GM12875 (cell line): ENCODE results near the gene PCDHGC3.
A peak's percentile ranks its signal among the peaks of the same experiment; 100 is the strongest.
"Not testable (repeated sequence)": the region's sequence is repeated elsewhere in the genome, so short reads cannot be mapped to it uniquely, and the experiment has no call there.

Experiments
- H3K4me3 ChIP-seq: one replicate; pipeline ENCODE4 v1.5.1; 2011; ENCODE audit warnings: low read depth, low read length, control low read depth
- TF ChIP-seq, protein P1 (sequence below): IDR thresholded peaks from 2 replicates; pipeline ENCODE4 v1.5.1; 2011; ENCODE audit warnings: low read depth, mild to moderate bottlenecking, control low read depth, inconsistent platforms, low read length, moderate library complexity, borderline replicate concordance; ENCODE audit not compliant: insufficient read depth

The PCDHGC3 gene

DNA sequence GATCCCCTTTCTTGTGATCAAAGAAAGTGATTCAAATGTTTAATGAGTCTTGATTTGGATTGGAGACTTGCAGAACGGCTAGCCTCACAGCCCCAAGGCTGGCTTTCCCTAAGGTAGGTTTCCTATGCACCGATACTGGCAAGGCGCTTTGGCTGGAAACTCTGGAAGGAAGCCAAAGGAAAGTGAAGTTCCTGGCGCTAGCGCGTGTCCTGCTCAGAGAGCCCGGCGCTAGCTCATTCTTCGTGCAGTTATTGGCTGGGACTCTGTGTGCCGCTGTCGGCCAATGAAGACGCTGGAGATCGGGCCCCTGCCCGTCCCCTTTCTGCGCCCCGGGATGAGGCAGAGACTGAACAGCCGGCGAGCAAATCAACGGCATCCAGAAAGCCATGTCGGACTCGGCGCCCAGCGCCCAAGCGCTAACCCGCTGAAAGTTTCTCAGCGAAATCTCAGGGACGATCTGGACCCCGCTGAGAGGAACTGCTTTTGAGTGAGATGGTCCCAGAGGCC, at the start of gene PCDHGC3:
PCDHGC3 (plus strand) TSS at position 342 of the 507 bp plus-strand sequence; CDS start at position 493, 151 bp downstream.
- TF ChIP-seq, protein P1, sequence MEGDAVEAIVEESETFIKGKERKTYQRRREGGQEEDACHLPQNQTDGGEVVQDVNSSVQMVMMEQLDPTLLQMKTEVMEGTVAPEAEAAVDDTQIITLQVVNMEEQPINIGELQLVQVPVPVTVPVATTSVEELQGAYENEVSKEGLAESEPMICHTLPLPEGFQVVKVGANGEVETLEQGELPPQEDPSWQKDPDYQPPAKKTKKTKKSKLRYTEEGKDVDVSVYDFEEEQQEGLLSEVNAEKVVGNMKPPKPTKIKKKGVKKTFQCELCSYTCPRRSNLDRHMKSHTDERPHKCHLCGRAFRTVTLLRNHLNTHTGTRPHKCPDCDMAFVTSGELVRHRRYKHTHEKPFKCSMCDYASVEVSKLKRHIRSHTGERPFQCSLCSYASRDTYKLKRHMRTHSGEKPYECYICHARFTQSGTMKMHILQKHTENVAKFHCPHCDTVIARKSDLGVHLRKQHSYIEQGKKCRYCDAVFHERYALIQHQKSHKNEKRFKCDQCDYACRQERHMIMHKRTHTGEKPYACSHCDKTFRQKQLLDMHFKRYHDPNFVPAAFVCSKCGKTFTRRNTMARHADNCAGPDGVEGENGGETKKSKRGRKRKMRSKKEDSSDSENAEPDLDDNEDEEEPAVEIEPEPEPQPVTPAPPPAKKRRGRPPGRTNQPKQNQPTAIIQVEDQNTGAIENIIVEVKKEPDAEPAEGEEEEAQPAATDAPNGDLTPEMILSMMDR = peak; percentile 44
- peak within 1 kb of the TSS; percentile 73 for H3K4me3 ChIP-seq

DNA sequence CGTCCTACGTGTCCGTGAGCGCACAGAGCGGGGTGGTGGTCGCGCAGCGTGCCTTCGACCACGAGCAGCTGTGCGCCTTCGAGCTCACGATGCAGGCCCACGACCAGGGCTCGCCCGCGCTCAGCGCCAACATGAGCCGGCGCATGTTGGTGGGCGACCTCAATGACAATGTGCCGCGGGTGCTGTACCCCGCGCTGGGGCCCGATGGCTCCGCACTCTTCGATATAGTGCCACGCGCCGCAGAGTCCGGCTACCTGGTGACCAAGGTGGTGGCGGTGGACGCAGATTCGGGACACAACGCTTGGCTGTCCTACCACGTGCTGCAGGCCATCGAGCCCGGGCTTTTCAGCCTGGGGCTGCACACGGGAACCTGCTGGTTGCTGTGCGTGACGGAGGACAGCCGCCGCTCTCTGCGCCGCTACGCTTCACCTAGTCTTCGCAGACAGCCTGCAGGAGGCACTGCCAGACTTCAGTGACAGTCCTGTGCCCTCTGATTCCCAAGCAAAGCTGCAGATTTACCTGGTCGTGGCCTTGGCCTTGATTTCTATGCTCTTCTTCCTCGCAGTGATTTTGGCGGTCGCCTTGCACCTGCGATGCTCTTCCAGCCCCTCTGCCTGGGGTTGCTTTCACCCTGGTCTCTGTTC, 47.9 kb upstream of the PCDHGC3 start:
- TF ChIP-seq, protein P1 = no peak
- H3K4me3 ChIP-seq = no peak overlapping the region

- peak within 1 kb of the TSS; percentile 60 for H3K4me3 ChIP-seq
These were observed 45.2 kb upstream of the PCDHGC3 start, which contains the start of gene PCDHGA12 for GRCh38 chr5:141430332-141431113. PCDHGA12 (plus strand) TSS chr5:141430507; CDS start chr5:141430760, 253 bp downstream.

GRCh38 chr5:141431286-141431685, 44.5 kb upstream of the PCDHGC3 start:
- H3K4me3 ChIP-seq = peak overlapping the region; percentile 60
- TF ChIP-seq, protein P1 = no peak

More at GRCh38 chr5:141430332-141431113, 45.2 kb upstream of the PCDHGC3 start, which contains the start of gene PCDHGA12:
- TF ChIP-seq, protein P1 = peak; percentile 50; the same call in 1 of the 2 replicates

GRCh38 chr5:141432308-141432707, 43.5 kb upstream of the PCDHGC3 start:
- H3K4me3 ChIP-seq = not testable (repeated sequence)

GRCh38 chr5:141432726-141433125, 43.0 kb upstream of the PCDHGC3 start:
- H3K4me3 ChIP-seq = not testable (repeated sequence)

DNA sequence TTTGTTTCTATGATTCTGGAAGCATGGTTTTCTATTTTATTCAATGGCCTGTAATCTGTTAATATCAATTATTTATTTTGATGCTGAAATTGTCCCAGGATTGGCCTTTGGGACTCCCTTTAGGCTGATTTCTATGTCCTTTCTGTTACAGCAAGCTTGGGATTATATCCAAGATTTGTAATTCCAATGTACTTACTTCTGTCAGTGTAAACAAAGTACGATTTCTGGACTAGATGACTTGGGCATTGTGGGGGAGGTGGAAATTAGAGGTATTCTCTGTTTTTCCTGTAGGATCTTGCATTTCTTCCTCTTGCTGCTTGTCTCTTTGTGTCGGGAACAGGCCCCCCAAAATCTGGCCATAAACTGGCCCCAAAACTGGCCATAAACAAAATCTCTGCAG, 41.8 kb upstream of the PCDHGC3 start:
- TF ChIP-seq, protein P1 = no peak
- no peak overlapping the region for H3K4me3 ChIP-seq

DNA sequence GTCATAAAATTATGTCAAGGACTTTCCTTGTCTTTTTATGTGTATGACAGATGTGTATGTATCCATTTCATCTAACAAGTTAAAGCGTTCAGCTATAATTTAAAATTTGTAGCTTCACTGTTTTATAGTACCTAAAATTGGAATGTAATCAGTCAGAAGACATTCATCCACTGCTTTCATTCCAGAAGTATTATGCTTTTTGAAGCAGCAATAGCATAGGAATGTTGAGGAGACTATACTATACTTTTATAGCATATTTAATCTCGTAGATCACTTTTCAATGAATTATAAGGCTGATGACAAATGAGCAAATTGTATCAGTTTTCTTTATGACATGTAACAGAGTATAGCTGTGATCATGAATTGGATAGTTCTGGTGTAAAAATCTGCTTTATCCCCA, 38.5 kb upstream of the PCDHGC3 start:
- no peak overlapping the region for H3K4me3 ChIP-seq
- TF ChIP-seq, protein P1 = no peak
